A549 (cell line): ENCODE results near the gene FJX1.

Experiments
- EP300 ChIP-seq, 2 experiments: fragments of >200 bp; sonication (Bioruptor Twin); formaldehyde crosslinking; IDR thresholded peaks; 2 replicates in 1 of 2; 3 replicates in 1 of 2; pipeline ENCODE4 v1.6.1; 2016 to 2017
- MYC ChIP-seq: IDR thresholded peaks from 2 replicates; pipeline ENCODE4 v1.6.1; 2012; ENCODE audit warnings: mild to moderate bottlenecking, inconsistent platforms, low read length, improper control_type of control experiment, borderline replicate concordance
- POLR2A ChIP-seq: IDR thresholded peaks from 2 replicates; pipeline ENCODE4 v1.6.1; 2012; ENCODE audit warnings: mild to moderate bottlenecking, low read length
- RNF2 ChIP-seq: fragments of 200-600 bp; sonication (generic); IDR thresholded peaks from 2 replicates; pipeline ENCODE4 v1.6.1; 2016; ENCODE audit warnings: low read depth, mild to moderate bottlenecking, antibody characterized with exemption, moderate library complexity, borderline replicate concordance
- ZNF302 ChIP-seq: fragments of 250-450 bp; sonication (Bioruptor Pico); IDR thresholded peaks from 2 replicates; pipeline ENCODE4 v1.9.0; 2021; ENCODE audit warnings: inconsistent platforms, mild to moderate bottlenecking, moderate library complexity
- TF ChIP-seq, protein P1 (sequence below): fragments of >200 bp; sonication (Bioruptor Twin); formaldehyde crosslinking; IDR thresholded peaks from 3 replicates; pipeline ENCODE4 v1.5.1; 2016
- TF ChIP-seq, protein P2 (sequence below): fragments of 450-650 bp; IDR thresholded peaks from 2 replicates; pipeline ENCODE4 v1.6.1; 2014; ENCODE audit warnings: antibody characterized with exemption

GRCh38 chr11:35617316-35617686 is 959 bp upstream of the FJX1 start:
- TF ChIP-seq, protein P1, sequence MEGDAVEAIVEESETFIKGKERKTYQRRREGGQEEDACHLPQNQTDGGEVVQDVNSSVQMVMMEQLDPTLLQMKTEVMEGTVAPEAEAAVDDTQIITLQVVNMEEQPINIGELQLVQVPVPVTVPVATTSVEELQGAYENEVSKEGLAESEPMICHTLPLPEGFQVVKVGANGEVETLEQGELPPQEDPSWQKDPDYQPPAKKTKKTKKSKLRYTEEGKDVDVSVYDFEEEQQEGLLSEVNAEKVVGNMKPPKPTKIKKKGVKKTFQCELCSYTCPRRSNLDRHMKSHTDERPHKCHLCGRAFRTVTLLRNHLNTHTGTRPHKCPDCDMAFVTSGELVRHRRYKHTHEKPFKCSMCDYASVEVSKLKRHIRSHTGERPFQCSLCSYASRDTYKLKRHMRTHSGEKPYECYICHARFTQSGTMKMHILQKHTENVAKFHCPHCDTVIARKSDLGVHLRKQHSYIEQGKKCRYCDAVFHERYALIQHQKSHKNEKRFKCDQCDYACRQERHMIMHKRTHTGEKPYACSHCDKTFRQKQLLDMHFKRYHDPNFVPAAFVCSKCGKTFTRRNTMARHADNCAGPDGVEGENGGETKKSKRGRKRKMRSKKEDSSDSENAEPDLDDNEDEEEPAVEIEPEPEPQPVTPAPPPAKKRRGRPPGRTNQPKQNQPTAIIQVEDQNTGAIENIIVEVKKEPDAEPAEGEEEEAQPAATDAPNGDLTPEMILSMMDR = no peak
- no peak for TF ChIP-seq RNF2
- TF ChIP-seq ZNF302 = no peak
- TF ChIP-seq POLR2A = no peak
- TF ChIP-seq, protein P2, sequence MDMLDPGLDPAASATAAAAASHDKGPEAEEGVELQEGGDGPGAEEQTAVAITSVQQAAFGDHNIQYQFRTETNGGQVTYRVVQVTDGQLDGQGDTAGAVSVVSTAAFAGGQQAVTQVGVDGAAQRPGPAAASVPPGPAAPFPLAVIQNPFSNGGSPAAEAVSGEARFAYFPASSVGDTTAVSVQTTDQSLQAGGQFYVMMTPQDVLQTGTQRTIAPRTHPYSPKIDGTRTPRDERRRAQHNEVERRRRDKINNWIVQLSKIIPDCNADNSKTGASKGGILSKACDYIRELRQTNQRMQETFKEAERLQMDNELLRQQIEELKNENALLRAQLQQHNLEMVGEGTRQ = no peak
- no peak for TF ChIP-seq MYC
- TF ChIP-seq EP300 (IDR thresholded peaks at IDR 0.05) = no peak
